MG63 (cell line): ENCODE data around the gene GPC6. TPM values are rescaled to one million over a fixed set of nuclear protein-coding genes. Genes with fewer than 3 reads are reported as not detected.
A peak's percentile ranks its signal among the peaks of the same experiment; 100 is the strongest.

ENCODE experiments used
- DNase-seq: peaks from one replicate; pipeline ENCODE4 v3.0.0-alpha.2; 2020
- H3K27me3 ChIP-seq: fragments of 250-450 bp; sonication (Bioruptor Pico); 2 replicates; pipeline ENCODE4 v1.5.1; 2020; ENCODE audit warnings: mild to moderate bottlenecking, moderate library complexity
- H3K36me3 ChIP-seq: fragments of 250-450 bp; sonication (Bioruptor Pico); 2 replicates; pipeline ENCODE4 v1.5.1; 2020; ENCODE audit warnings: mild to moderate bottlenecking, moderate library complexity
- H3K4me3 ChIP-seq: fragments of 250-450 bp; sonication (Bioruptor Pico); 2 replicates; pipeline ENCODE4 v1.5.1; 2020; ENCODE audit warnings: mild to moderate bottlenecking, moderate library complexity
- H3K9me3 ChIP-seq: fragments of 250-450 bp; sonication (Bioruptor Pico); 2 replicates; pipeline ENCODE4 v1.5.1; 2020; ENCODE audit warnings: mild to moderate bottlenecking, moderate library complexity
- total RNA-seq: library from RNA; depleted of rRNA; stranded (reverse); fragments of >200 nt; shearing (Covaris generic); gene quantifications from 2 replicates; pipeline ENCODE4 v1.2.3, GENCODE V29; 2014; ENCODE audit warnings: low replicate concordance

Gene GPC6
- total RNA-seq, 1 experiment from 2014 or later: 4.1 TPM

DNA sequence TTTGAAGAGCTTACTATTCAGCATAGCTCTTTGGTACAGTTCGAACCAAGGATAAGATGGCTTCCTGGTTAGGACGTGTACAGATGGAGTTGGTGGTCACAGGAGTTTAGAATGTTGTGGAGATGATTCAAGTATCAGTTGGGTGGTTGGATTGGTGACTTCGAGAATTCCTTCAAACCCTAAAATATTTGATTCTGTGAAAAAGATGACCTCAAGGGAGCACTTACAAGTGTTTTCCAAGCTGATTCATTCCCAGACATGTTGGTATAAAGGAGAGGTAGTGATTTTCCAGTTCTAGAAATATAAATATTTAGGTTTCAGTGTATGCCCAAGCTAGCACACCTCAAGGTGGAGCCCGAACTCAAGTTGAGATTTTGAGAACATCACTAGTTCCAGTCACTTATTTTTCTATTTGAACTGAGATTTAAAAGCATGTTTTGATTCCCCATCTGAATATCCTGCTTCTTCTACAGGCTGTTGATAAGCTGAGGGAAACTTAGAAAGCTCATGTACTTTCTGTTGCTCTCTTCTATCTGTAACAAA lies 946.8 kb downstream of the GPC6 start:
- H3K36me3 ChIP-seq: no peaks in the 10 kb centered on the region
- DNase-seq: no peak
- no peaks in the 10 kb centered on the region for H3K27me3 ChIP-seq
- H3K9me3 ChIP-seq: no peaks in the 10 kb centered on the region
- no peak overlapping the region for H3K4me3 ChIP-seq

DNA sequence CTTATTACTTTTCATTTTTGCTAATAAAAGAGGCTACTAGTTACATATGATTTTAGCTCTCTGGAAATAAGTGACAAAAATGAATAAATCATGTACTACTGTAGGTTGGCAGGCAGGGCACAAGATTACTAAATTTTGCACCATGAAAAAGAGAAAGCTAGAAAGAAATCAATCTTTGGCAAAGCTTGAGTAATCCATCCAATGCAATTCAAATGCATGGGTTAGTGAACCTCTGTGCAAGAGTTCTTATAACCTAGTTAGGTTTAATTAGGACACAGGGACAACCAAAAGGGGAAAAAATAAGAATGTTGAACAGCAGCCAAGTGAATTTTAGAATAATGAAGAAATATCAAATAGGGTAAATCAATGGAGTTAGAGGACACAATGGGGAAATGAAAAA lies 947.4 kb downstream of the GPC6 start:
- DNase-seq: no peak
- H3K4me3 ChIP-seq: no peak overlapping the region
- H3K27me3 ChIP-seq: no peaks in the 10 kb centered on the region
- H3K9me3 ChIP-seq: no peaks in the 10 kb centered on the region
- H3K36me3 ChIP-seq: no peaks in the 10 kb centered on the region

DNA sequence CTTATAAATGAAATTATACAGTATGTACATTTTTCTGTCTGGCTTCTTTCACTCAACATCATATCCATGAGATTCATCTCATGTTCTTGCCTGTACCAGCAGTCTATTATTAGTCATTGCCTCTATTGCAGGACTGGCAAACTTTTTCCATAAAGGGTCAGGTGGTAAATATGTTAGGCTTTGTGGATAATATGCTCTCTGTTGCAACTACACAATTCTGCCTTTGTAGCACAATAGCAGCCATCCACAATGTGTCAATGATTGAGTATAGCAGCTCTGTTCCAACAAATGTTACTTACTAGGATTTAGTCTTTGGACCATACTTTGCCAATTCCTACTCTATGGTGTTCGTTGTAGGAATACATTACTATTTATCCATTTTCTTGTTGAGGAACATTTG lies 948.5 kb downstream of the GPC6 start:
- Histone ChIP-seq H3K36me3 (no peaks in the 10 kb centered on the region), H3K4me3 (no peak overlapping the region), H3K9me3 (no peaks in the 10 kb centered on the region), H3K27me3 (no peaks in the 10 kb centered on the region)
- no peak for DNase-seq

DNA sequence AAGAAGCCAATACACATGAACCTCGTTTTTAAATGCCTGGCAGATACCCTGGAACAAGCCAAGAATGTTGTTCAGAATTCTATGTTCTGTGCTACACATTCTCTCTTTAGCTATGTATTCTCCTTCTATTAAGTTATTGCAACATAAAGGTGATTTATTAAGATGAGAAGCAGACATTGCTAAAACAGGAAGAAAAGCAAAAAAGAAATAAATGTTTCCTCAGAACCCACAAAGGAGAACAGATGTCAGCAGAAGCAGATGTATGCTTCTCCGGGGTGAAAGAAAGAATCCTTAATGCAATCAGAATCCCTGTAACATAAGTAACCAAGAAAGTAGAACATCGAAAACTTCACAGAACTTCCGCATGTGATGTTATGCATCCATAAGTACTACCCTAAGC lies 950.0 kb downstream of the GPC6 start:
- DNase-seq: no peak
- H3K36me3 ChIP-seq: no peaks in the 10 kb centered on the region
- no peaks in the 10 kb centered on the region for H3K9me3 ChIP-seq
- H3K4me3 ChIP-seq: no peak overlapping the region
- H3K27me3 ChIP-seq: no peaks in the 10 kb centered on the region

DNA sequence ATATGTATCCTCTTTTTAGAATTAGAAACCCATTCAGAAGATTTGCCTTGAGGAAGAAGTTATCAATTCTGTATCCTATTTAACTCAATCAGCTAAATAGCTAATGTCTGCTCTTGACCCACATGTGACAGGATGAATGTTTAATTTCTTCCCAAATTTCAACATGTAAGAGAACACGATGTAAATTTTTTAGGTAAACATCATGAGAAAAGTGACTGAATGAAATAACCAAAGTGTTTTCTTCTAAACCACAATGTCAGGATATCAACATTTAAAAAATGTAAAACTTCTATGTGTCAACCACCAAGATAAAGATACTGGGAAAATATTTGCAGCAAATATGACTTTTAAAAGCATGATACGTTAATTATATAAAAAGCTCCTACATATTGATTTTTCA lies 950.4 kb downstream of the GPC6 start:
- Histone ChIP-seq H3K9me3 (no peaks in the 10 kb centered on the region), H3K27me3 (no peaks in the 10 kb centered on the region), H3K36me3 (no peaks in the 10 kb centered on the region), H3K4me3 (no peak overlapping the region)
- DNase-seq: no peak

DNA sequence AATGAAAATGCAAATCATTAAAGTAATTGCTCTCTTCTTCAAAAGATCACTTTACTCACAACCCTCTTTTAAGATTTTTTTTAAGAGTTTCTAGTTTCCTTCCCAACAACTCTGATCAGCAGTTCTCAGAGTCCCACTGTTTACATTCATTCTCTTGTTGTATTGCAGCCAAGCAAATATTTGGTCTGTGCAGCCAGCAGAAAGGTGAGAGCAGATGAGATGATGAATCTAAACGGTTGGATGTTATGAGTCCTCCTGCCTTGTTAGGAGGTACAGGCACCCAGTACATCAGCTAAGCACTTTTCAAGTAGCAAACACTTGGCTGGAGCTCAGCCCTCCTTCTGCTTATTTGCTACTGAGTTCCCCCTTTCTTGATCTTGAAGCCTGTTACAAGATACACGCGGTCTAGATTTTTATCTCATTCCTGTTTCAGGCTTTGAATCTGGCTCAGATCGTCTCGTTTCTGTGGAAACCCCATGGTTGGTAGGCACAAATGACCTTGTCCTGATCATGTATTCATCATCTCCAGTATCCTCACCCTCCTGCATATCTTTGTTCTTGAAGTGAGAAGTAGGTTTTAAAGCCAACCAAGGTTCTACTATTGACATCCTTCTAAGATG lies 952.1 kb downstream of the GPC6 start:
- DNase-seq: no peak
- no peak overlapping the region for H3K4me3 ChIP-seq
- no peaks in the 10 kb centered on the region for H3K27me3 ChIP-seq
- no peaks in the 10 kb centered on the region for H3K36me3 ChIP-seq
- no peaks in the 10 kb centered on the region for H3K9me3 ChIP-seq

DNA sequence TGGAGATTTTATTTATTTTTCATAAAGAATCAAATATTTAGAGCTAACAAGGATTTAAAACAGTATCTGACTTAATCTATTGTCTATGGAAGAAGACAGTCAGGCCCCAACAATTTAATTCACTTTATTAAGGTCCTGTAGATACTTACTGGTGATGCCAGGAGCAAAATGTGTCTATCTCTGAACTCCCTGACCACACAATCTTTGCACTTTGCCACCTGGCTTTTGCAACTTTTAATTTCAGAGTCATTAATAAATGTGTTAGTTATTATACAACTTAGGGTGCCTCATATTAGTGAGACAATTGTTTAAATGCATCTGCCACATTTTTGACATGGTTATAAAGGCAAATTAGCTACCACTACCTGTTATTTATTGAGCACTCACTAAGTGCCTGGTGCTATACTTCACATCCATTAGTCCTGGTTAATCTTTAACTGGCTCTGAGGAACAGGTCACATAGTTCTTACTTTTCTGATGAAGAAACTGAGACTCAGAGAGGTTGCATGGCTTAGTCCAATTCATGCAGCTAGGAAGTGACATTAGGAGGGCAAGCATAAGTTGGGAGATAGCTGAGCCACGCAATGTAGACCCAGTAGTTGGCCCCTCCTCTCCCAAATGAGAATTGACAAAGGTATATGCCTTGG lies 955.0 kb downstream of the GPC6 start:
- H3K27me3 ChIP-seq: no peaks in the 10 kb centered on the region
- no peaks in the 10 kb centered on the region for H3K9me3 ChIP-seq
- no peak overlapping the region for H3K4me3 ChIP-seq
- no peak for DNase-seq
- no peaks in the 10 kb centered on the region for H3K36me3 ChIP-seq

DNA sequence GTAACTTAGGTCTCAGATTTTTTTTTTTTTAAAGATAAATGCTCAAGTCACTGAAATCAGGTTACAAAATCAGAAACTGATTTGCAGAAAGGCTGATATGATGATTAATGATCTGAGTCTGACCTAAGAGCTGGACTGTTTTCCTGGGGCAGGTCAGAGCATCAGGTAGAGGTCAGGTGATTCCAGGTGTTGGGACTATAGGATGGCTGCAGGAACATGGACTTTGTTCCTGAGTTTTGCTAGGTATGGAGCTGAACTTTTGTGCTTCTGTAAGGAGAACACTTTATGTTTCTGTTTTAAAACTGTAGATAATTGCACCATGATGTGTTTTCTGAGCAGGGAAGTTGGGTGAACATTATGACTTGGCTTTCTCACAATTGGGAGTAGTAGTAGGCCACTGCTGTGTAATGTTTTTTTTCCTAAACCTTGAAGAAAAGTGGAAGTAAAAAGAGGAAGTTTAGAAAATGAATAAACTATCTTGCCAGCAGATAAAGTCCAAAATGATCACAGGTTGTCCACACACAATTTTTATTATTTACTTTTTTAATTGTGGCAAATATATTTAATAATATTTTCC lies 955.7 kb downstream of the GPC6 start:
- Histone ChIP-seq H3K4me3 (no peak overlapping the region), H3K27me3 (no peaks in the 10 kb centered on the region), H3K9me3 (no peaks in the 10 kb centered on the region), H3K36me3 (no peaks in the 10 kb centered on the region)
- no peak for DNase-seq

DNA sequence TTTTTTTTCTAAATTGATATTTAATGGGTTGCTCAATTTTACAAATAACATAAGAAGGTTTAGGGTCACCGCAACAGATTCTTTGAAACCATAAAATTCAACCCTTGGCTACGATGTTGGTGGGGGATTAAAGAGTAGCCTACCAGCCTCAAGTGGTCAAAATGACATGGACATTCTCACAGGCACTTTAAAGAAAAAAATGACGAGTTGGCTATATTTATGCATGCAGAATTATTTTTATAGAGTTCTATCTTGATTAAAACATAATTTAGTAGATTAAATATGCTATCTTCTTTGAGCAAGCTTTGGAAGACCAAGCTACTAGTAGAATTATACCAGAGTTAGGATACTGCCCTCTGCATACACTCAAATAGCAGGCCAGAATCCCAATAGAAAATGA lies 959.9 kb downstream of the GPC6 start:
- Histone ChIP-seq H3K4me3 (no peak overlapping the region), H3K27me3 (no peaks in the 10 kb centered on the region), H3K36me3 (no peaks in the 10 kb centered on the region), H3K9me3 (no peaks in the 10 kb centered on the region)
- DNase-seq: no peak

DNA sequence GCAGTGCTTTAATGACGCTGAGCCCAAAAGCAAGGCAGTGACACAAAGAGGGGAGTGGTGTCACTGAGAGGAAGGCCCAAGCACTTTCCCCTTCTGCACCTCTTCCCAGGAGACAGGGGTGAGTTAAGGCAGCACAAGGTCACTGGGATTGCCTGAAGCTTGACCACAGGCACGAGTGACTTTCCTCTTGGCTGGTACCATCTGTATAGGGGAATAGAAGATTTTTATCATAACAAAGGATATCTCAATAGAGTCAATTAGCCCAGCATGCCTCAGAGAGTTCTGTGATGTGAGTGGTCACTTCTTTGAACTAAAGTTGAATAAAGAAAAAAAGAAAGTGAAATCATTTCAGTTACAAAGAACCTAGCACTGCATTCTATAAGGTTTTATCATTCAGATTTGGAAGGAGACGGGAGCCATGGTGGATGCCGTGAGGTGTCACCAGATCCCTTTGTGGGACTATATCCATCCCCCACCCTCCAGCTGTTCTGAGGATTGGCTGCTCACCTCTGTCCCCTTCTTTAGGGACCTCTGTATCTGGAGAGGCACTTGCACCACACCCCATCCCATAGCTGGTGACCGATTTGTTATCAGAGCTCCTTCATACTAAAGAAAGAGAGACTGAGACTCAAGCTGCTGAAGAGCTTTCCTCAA lies 961.7 kb downstream of the GPC6 start:
- H3K9me3 ChIP-seq: no peaks in the 10 kb centered on the region
- no peaks in the 10 kb centered on the region for H3K27me3 ChIP-seq
- H3K36me3 ChIP-seq: no peaks in the 10 kb centered on the region
- DNase-seq: no peak
- H3K4me3 ChIP-seq: no peak overlapping the region

DNA sequence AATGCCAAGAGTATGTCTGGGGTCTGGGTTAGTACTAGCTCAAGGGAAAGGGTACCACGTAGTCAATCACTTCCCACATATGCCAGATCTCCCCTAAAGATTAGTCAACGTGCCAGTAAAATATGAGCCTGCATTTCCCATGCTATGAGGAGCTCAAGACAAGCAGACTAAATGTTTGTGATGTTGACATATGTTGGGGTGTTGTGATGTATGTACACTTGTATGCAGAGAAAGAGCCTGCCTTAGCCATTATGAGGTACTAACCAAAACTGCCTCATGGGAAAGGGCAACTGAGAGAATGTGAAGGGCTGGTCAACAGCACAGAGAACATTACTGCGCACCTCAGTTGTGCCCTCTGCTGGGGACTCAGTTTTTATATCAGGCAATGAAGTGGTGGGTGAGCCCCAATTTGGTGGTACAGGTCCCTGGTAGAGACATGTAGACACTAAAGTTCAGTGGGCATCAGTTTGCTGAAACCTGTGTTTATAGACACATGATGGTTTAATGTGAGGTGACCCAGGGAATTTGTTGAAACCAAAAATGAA lies 965.9 kb downstream of the GPC6 start:
- DNase-seq: peak; percentile 10
- Histone ChIP-seq H3K27me3 (no peaks in the 10 kb centered on the region), H3K36me3 (no peaks in the 10 kb centered on the region), H3K4me3 (no peak overlapping the region), H3K9me3 (no peaks in the 10 kb centered on the region)

DNA sequence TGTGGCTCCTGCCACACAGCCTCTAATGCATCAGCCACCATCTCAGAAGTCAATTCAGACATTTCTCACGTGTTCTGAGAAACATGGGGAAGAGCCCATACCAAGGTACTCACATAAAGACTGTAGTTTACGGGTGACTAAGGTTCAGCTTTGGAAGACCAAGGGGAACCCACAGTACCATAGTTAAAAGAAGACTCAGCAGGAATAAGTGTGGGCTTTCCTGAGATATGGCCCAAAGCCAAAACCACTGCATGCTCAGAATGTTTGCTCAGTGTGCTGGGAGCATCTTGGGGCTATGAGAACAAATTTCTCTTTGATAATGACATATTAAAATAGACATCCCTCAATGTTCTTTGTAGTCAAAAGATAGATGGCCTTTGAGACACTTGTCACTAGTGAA lies 969.1 kb downstream of the GPC6 start:
- Histone ChIP-seq H3K9me3 (no peaks in the 10 kb centered on the region), H3K27me3 (no peaks in the 10 kb centered on the region), H3K36me3 (no peaks in the 10 kb centered on the region), H3K4me3 (no peak overlapping the region)
- DNase-seq: peak; percentile 20

DNA sequence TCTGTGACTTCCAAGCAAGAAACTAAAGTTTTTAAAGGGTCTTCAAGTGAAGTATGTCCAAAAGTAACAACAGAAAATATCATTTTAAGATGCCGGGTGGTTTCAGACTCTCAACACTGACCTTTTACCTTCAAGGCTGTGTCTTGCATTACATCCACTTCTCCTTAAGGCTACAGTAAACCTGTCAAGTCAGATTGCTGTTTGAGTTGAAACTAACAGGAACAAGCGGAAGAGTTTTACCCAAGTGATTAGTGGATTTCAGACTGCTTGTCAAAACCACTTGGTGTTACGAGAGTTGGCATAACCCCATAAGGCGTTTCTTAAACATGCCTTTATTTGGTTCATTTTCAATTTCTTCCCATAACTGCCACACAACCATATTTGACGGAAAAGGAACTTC lies 969.8 kb downstream of the GPC6 start:
- H3K27me3 ChIP-seq: no peaks in the 10 kb centered on the region
- DNase-seq: no peak

DNA sequence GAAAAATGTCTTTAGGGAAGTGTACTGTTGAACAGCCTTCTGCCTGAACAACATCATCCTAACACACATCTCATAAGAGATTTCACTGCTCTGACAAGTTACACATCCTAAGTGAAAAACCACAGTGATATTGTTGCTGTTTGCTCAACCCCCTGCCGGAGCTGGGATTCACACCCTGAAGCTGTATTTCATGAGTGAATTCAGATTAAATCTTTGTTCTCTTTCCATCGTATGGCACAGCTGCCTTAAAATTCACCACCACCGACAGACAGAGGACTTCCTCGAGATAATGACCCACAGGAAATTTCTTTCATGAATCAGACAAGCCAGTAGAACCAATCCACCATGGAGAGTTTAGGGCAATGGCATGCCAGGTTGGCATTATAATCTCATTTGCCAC lies 972.1 kb downstream of the GPC6 start:
- Histone ChIP-seq H3K27me3 (no peaks in the 10 kb centered on the region), H3K4me3 (no peak overlapping the region), H3K9me3 (no peaks in the 10 kb centered on the region), H3K36me3 (no peaks in the 10 kb centered on the region)
- DNase-seq: no peak

More for the DNA sequence above, 969.8 kb downstream of the GPC6 start:
- no peaks in the 10 kb centered on the region for H3K36me3 ChIP-seq
- no peaks in the 10 kb centered on the region for H3K9me3 ChIP-seq
- H3K4me3 ChIP-seq: no peak overlapping the region

DNA sequence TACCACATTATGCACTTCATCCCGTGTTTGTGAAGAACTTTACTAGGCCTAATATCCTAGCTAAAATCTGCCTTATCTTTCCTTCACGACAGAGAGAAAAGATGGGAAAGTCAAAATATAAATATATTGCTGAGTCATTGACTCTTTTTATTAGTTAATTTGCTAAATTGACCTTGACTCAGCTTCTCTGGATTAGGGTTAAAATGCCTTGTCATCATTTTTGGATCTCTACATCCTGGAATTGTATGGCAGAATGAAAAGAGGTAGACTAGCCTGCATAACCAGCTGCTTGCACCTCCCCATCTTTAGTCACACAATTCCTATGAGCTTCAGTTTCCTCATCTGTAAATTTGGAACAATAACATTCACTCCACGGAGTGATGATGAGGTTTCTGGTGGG lies 972.5 kb downstream of the GPC6 start:
- DNase-seq: no peak
- H3K27me3 ChIP-seq: no peaks in the 10 kb centered on the region
- H3K36me3 ChIP-seq: no peaks in the 10 kb centered on the region
- no peaks in the 10 kb centered on the region for H3K9me3 ChIP-seq
- no peak overlapping the region for H3K4me3 ChIP-seq

DNA sequence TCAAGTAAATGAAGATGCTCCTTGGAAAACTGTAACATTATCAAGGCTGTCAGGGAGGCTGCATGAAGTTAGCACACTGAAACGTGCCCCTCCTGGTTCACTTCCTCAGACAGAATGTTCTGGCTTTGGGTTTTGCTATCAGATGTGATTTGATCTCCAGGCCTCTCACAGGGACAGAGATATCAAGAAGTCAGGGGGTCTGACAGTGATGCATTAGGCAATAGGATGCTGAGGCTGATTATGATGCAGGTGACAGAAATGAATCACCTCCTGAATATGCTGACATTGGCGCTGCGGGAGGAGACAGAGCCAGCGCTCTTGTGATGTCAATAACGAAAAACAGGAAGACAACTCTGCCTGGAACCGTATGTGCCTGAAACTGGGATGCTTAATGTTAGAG lies 974.4 kb downstream of the GPC6 start:
- H3K36me3 ChIP-seq: no peaks in the 10 kb centered on the region
- no peak for DNase-seq
- H3K9me3 ChIP-seq: no peaks in the 10 kb centered on the region

DNA sequence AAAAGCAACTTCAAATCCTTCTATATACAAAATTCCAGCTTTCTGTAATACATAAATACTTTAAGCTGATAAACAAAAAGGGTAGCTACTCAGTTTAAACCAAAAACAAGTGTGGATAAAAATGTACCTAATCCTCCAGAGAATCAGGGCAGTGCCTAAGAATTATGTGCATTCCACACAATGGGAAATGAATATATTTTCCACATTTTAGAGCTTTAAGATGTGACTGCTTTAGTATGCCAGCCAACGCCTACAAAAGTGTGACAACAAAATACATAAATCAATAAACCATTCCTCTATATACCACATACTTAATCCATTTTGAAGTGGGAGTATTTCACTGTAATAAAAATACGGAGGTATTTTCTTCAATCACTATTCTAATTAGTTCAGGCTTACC lies 977.6 kb downstream of the GPC6 start:
- H3K36me3 ChIP-seq: no peaks in the 10 kb centered on the region
- DNase-seq: no peak
- no peak overlapping the region for H3K4me3 ChIP-seq
- no peaks in the 10 kb centered on the region for H3K27me3 ChIP-seq
- H3K9me3 ChIP-seq: no peaks in the 10 kb centered on the region

More for the DNA sequence above, 974.4 kb downstream of the GPC6 start:
- Histone ChIP-seq H3K27me3 (no peaks in the 10 kb centered on the region), H3K4me3 (no peak overlapping the region)
